ENCODE results near the gene LALBA.

- TF ChIP-seq, protein P1, sequence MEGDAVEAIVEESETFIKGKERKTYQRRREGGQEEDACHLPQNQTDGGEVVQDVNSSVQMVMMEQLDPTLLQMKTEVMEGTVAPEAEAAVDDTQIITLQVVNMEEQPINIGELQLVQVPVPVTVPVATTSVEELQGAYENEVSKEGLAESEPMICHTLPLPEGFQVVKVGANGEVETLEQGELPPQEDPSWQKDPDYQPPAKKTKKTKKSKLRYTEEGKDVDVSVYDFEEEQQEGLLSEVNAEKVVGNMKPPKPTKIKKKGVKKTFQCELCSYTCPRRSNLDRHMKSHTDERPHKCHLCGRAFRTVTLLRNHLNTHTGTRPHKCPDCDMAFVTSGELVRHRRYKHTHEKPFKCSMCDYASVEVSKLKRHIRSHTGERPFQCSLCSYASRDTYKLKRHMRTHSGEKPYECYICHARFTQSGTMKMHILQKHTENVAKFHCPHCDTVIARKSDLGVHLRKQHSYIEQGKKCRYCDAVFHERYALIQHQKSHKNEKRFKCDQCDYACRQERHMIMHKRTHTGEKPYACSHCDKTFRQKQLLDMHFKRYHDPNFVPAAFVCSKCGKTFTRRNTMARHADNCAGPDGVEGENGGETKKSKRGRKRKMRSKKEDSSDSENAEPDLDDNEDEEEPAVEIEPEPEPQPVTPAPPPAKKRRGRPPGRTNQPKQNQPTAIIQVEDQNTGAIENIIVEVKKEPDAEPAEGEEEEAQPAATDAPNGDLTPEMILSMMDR (IDR thresholded peaks at IDR 0.05 in 4 of 5, conservative IDR thresholded peaks at IDR 0.05 in 1 of 5) = no peak
- no peak for TF ChIP-seq POLR2A (IDR thresholded peaks at IDR 0.05)
Observed at GRCh38 chr12:48527891-48528670, 41.8 kb downstream of the LALBA start.

Measured in gastrocnemius medialis (tissue), 4 donors.